Heart left ventricle (tissue), 16 donors: Measurements from ENCODE around the gene FAM32A. TPM values are rescaled to one million over a fixed set of nuclear protein-coding genes. Genes with fewer than 3 reads are reported as not detected.

Experiments used
- ATAC-seq, 4 donors: fragments of 200-7000 bp; cut with Tn5 transposase; one replicate each; pipeline ENCODE4 v1.9.1; 2020 to 2022; ENCODE audit warnings: moderate library complexity in 4 of 4, mild to moderate bottlenecking in 3 of 4, moderate number of reproducible peaks in 1 of 4
- DNase-seq, 5 donors: peaks; one replicate each; pipeline ENCODE4 v3.0.0-alpha.2; 2020
- H3K27ac ChIP-seq, 12 donors: fragments of 200-600 bp; sonication (generic) in 4 of 12; one replicate each; pipeline versions ENCODE4 v1.5.0 to v1.8.0; 2016 to 2022; ENCODE audit warnings: mild to moderate bottlenecking in 2 of 12
- H3K27me3 ChIP-seq, 9 donors: fragments of 200-600 bp; sonication (generic) in 2 of 9; one replicate each; pipeline versions ENCODE4 v1.5.1 to v1.8.0; 2016 to 2022; ENCODE audit warnings: mild to moderate bottlenecking in 3 of 9
- H3K36me3 ChIP-seq, 9 donors: fragments of 200-600 bp; sonication (generic) in 2 of 9; one replicate each; pipeline versions ENCODE4 v1.5.0 to v1.8.0; 2018 to 2022; ENCODE audit warnings: mild to moderate bottlenecking in 2 of 9
- H3K4me1 ChIP-seq, 12 donors: fragments of 200-600 bp; sonication (generic) in 4 of 12; one replicate each; pipeline versions ENCODE4 v1.5.0 to v1.8.0; 2016 to 2022; ENCODE audit warnings: mild to moderate bottlenecking in 3 of 12
- H3K4me3 ChIP-seq, 12 donors: fragments of 200-600 bp; sonication (generic) in 4 of 12; one replicate each; pipeline versions ENCODE4 v1.5.0 to v1.8.0; 2017 to 2022; ENCODE audit warnings: mild to moderate bottlenecking in 9 of 12, moderate library complexity in 4 of 12
- H3K9me3 ChIP-seq, 12 donors: fragments of 200-600 bp; sonication (generic) in 4 of 12; one replicate each; pipeline versions ENCODE4 v1.5.0 to v1.8.0; 2016 to 2022; ENCODE audit warnings: mild to moderate bottlenecking in 1 of 12
- CTCF ChIP-seq, 12 donors: fragments of 200-600 bp; sonication (generic) in 4 of 12; IDR thresholded peaks; one replicate each; pipeline versions ENCODE4 v1.5.0 to v1.8.0; 2018 to 2022; ENCODE audit warnings: antibody characterized with exemption in 12 of 12, mild to moderate bottlenecking in 5 of 12
- POLR2A ChIP-seq, 2 donors: fragments of 450-650 bp; IDR thresholded peaks; one replicate each; pipeline ENCODE4 v1.6.1; 2017; ENCODE audit warnings: antibody characterized with exemption in 2 of 2, mild to moderate bottlenecking in 2 of 2, moderate library complexity in 2 of 2
- WGBS, 4 donors: extraction: QIAGEN DNeasy Blood & Tissue Kit in 2 of 4; methylation state at CpG; one replicate each; pipeline versions ENCODE4 v1.1.5 to v1.1.7; 2013 to 2018; 5-methylcytosine and 5-hydroxymethylcytosine counted together
- intact Hi-C, 10 donors: fragments of 100-400 bp; cut with DNase I; formaldehyde crosslinking; loops; one replicate each; pipeline versions ENCODE4 v1.11.1 to v1.14.2; 2022
- polyA plus RNA-seq, 2 donors: library from polyadenylated mRNA; stranded (reverse); fragments of 200-250 nt; gene quantifications; one replicate each; pipeline ENCODE4 v1.2.3, GENCODE V29; 2013
- total RNA-seq, 9 donors: library from RNA; depleted of rRNA in 2 of 9; stranded (reverse); fragments of >200 nt in 2 of 9; fragmentation: NEBNext Ultra II Directional in 3 of 9; extraction: Animal tissue kit (Norgen Biotek cat#: 25700) in 3 of 9; gene quantifications; one replicate each; pipeline versions ENCODE4 v1.1.0 to v1.2.4, GENCODE V29; 2016 to 2023
- donor health status: ischemic (EF 13 %, LVEDD 7.1; RV severe dilation, severe dysfunction).
- donor health status: healthy with polysubstance abuse.
- donor health status: DM: no; HTN: yes; CAD: no.
- donor health status: DM: no; HTN: no; CAD: no.
- donor health status: ischemic (EF 25% LVEDD 6.9; RV normal size, moderate dysfunction).
- donor health status: ischemic (EF 25% LVEDD 5.7; RV mildly dilated, moderate dysfunction).
- donor health status: healthy.
- donor health status: DM: yes; HTN: yes; CAD: no.
- donor health status: ischemic (EF 35%, LVEDD 5.7; RV mildly dilated, moderate dysfunction).
- donor health status: nonischemic (EF 11% LVEDD 7.7; RV severe dilation, severe dysfunction).
- donor health status: DM: yes; HTN: yes; CAD: no.
- donor health status: PGD.
- donor health status: ischemic (EF 29% LVEDD 5.4; RV normal size, mild dysfunction).
- donor health status: nonischemic (EF 23%, LVEDD 6.1; RV moderate dilation, normal function).

The FAM32A gene
- total and polyA plus RNA-seq, 11 donors, result 32.0 to 94.5 (median 37.5) TPM

DNA sequence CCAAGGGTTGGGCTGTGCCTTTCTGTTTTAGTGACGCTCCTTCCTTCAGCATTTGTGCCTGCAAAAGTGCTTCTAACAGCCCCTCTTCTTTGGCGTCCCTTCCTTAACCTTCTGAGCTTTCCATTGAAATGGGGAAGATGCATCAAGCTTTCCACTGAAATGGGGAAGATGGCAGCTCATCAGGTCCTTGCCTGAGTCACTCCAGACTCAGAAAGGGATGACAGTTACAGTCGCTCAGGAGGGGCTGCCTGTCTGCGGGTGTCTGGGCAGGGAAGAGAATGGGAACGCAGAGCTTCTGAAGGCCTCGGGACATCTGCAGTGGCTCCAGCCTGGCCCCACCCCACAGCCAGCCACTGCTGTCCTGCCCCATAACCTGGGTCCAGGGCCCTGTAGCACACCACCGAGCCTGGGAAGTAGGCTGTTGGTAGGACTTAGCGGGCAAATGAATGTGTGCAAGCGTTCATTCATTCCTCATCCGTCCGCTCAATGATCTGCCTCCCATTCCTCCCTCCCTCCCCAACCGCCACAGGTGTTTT lies 22.3 kb downstream of the FAM32A start:
- peaks cover 0 to 23% (median 10%) of the 10 kb centered on the region in 12 donors for H3K4me1 ChIP-seq
- no peaks in the 10 kb centered on the region for H3K27me3 ChIP-seq
- no peak overlapping the region for H3K27ac ChIP-seq
- peaks cover 2 to 98% (median 75%) of the 10 kb centered on the region in 9 donors for H3K36me3 ChIP-seq
- ATAC-seq (no peak), DNase-seq (no peak)
- no peak overlapping the region for H3K4me3 ChIP-seq
- WGBS, 4 donors, result 86 to 94% (median 92%) methylated on average over 8 to 12 of the region's 12 CpGs
- intact Hi-C loops, result no loop called here
- H3K9me3 ChIP-seq, result peaks cover 0 to 6% (median 0%) of the 10 kb centered on the region in 12 donors
- TF ChIP-seq CTCF (IDR thresholded peaks at IDR 0.05) (no peak), POLR2A (IDR thresholded peaks at IDR 0.05) (no peak)

DNA sequence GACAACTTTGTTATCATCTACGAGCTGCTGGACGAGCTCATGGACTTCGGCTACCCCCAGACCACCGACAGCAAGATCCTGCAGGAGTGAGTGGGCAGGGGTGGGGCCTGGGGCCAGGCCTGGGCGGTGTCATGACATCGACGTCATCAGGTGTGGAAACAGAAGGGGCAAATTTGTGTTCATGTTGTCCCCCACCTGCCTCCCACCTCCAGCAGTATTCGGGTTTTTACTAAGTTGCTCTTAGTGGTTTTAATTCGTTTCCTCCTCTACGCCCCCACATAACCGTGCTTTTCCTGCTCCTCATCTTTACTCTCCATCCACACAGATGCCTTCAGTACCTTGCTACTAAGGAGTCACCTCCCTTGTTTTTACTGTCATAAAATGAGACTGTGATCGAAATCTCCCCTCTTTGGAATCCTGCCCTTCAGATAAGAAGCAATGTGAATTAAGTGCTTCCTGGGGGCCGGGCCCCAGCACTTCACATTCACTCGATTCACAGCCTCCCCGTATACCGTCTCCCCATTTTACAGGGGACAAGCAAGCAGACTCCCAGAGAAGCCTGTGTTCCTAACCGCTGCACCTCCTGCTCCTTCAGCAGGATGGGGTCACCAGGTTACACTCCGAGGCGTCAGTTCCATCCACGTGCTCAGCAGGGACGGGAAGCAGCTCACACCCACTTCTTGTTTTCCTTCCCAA lies 23.0 kb downstream of the FAM32A start:
- 82 to 85% (median 84%) methylated on average over 20 to 21 of the region's 21 CpGs for WGBS, 4 donors
- Histone ChIP-seq H3K27ac (no peak overlapping the region), H3K36me3 (peaks cover 2 to 94% (median 70%) of the 10 kb centered on the region in 9 donors), H3K4me1 (peaks cover 0 to 23% (median 10%) of the 10 kb centered on the region in 12 donors), H3K9me3 (peaks cover 0 to 6% (median 0%) of the 10 kb centered on the region in 12 donors), H3K27me3 (no peaks in the 10 kb centered on the region), H3K4me3 (no peak overlapping the region)
- intact Hi-C loops, result no loop called here
- DNase-seq (peak in 1 of 5 donors; percentile 42), ATAC-seq (no peak)
- TF ChIP-seq POLR2A (IDR thresholded peaks at IDR 0.05) (no peak), CTCF (IDR thresholded peaks at IDR 0.05) (no peak)

GRCh38 chr19:16208847-16209665 lies 23.8 kb downstream of the FAM32A start:
- Histone ChIP-seq H3K4me1 (peaks cover 0 to 21% (median 10%) of the 10 kb centered on the region in 12 donors), H3K4me3 (no peak overlapping the region), H3K27ac (no peak overlapping the region), H3K9me3 (peaks cover 0 to 6% (median 0%) of the 10 kb centered on the region in 12 donors), H3K27me3 (no peaks in the 10 kb centered on the region), H3K36me3 (peaks cover 2 to 89% (median 65%) of the 10 kb centered on the region in 9 donors)
- TF ChIP-seq POLR2A (IDR thresholded peaks at IDR 0.05) (no peak), CTCF (IDR thresholded peaks at IDR 0.05) (no peak)
- DNase-seq (no peak), ATAC-seq (no peak)
- intact Hi-C loops, result no loop called here
- WGBS, 4 donors, result 86 to 91% (median 89%) methylated on average over 27 to 29 of the region's 29 CpGs

DNA sequence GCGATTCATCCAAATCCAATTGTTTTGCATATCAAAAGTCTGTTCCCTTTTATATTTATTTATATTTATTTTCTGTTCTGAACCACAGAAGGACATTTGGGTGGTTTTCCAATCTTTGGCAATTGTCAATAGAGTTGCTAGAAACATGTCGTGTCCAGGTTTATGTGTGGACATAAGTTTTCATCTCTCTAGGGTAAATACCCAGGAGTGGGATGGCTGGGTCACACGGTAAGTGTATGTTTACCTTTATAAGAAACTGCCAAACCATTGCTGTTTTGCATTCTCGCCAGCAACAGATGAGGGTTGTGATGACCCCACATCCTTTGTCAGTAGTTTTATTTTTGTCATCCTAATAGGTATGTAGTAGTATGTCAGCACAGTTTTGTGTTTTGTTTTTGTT lies 25.0 kb downstream of the FAM32A start:
- no peak for DNase-seq
- intact Hi-C loops, result no loop called here
- no peak for ATAC-seq
- 93 to 96% (median 95%) methylated on average over 4 of the region's 4 CpGs for WGBS, 4 donors
- Histone ChIP-seq H3K4me1 (peaks cover 0 to 13% (median 9%) of the 10 kb centered on the region in 12 donors), H3K27me3 (no peaks in the 10 kb centered on the region), H3K36me3 (peaks cover 2 to 85% (median 59%) of the 10 kb centered on the region in 9 donors), H3K27ac (no peak overlapping the region), H3K9me3 (peaks cover 0 to 6% (median 0%) of the 10 kb centered on the region in 12 donors), H3K4me3 (no peak overlapping the region)
- TF ChIP-seq CTCF (IDR thresholded peaks at IDR 0.05), result no peak
- TF ChIP-seq POLR2A (IDR thresholded peaks at IDR 0.05), result no peak
